SK-MEL-5 (cell line): Measurements from ENCODE around the gene F2R. TPM values are rescaled to one million over a fixed set of nuclear protein-coding genes. Genes with fewer than 3 reads are reported as not detected.
A peak's percentile ranks its signal among the peaks of the same experiment; 100 is the strongest.
"Not testable (repeated sequence)": the region's sequence is repeated elsewhere in the genome, so short reads cannot be mapped to it uniquely, and the experiment has no call there.

ENCODE experiments used
- DNase-seq: peaks from one replicate; pipeline ENCODE4 v3.0.0-alpha.2; 2016; ENCODE audit warnings: low read depth, low spot score
- in situ Hi-C: cut with HindIII; loops from 2 replicates; pipeline ENCODE4 v1.10.0; 2016; ENCODE audit warnings: low sequenced_read_pairs, high pct_unique_total_duplicates, low pct_unique_long_range_greater_than_20kb
- polyA plus RNA-seq, 2 experiments: library from polyadenylated mRNA; depleted of rRNA; stranded (reverse); fragments of >200 nt; gene quantifications; 2 replicates each; pipeline ENCODE4 v1.2.3, GENCODE V29; 2015
- total RNA-seq: library from RNA; depleted of rRNA; stranded (reverse); fragments of >200 nt; shearing (Covaris generic); gene quantifications from 2 replicates; pipeline ENCODE4 v1.2.3, GENCODE V29; 2014; rRNA removed

Gene F2R
- 6.2 and 7.0 TPM in 2 replicates for total RNA-seq
- polyA plus RNA-seq (2015; cell fraction: cytosol; rRNA removed): 9.5 and 11.7 TPM in 2 replicates
- polyA plus RNA-seq (2015; cell fraction: nucleus; rRNA removed): 1.0 and 3.0 TPM in 2 replicates

DNA sequence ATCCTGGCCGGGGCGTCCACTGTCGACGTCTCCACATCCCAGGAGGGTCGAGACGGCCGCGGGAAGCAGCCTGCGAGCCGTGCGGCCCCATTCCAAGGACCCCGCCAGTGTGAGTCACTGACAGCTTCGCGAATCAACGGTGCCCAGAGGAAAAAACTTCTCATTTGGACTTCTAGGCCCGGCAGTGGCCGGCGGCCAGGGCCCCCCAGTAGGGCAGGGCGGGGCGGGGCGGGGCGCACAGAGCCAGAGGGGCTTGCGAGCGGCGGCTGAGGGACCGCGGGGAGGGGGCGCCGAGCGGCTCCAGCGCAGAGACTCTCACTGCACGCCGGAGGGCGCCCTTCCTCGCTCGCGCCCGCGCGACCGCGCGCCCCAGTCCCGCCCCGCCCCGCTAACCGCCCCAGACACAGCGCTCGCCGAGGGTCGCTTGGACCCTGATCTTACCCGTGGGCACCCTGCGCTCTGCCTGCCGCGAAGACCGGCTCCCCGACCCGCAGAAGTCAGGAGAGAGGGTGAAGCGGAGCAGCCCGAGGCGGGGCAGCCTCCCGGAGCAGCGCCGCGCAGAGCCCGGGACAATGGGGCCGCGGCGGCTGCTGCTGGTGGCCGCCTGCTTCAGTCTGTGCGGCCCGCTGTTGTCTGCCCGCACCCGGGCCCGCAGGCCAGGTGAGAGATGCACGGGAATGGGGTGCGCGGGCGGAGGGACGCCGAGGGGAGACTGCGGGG, at the start of gene F2R:
TSS of gene F2R (plus strand) at position 391 of the 720 bp plus-strand sequence. CDS start at position 573, 182 bp downstream.
- in situ Hi-C loops: no loop called here
- peak; percentile 44 for DNase-seq

GRCh38 chr5:76667495-76667894, 48.4 kb upstream of the F2R start:
- DNase-seq: no peak
- in situ Hi-C loops: no loop called here

- DNase-seq: no peak
Observed at GRCh38 chr5:76669245-76669644, 46.7 kb upstream of the F2R start.

DNA sequence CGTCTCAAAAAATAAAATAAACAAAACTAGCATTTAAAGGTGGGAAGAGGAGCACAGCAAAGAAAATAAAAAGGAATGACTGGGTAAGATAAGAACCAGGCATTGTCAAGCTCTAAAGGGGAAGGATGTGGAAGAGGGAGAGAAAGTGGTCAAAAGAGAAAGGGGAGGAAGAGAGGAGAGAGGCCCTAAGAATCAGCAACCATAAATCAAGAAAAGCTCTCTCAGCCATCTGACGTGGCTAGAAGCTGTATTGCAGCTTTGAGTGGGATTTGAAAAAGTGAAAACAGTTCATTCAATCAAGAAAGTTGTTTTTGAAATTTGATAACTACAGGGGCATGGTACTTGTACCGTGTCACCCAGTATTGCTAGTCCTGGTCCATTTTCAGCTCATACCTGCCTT, 45.4 kb upstream of the F2R start:
- in situ Hi-C loops: no loop called here
- no peak for DNase-seq

More at GRCh38 chr5:76669245-76669644, 46.7 kb upstream of the F2R start:
- in situ Hi-C loops: no loop called here

- DNase-seq: no peak
- in situ Hi-C loops: no loop called here
Observed at GRCh38 chr5:76672242-76672641, 43.7 kb upstream of the F2R start.

DNA sequence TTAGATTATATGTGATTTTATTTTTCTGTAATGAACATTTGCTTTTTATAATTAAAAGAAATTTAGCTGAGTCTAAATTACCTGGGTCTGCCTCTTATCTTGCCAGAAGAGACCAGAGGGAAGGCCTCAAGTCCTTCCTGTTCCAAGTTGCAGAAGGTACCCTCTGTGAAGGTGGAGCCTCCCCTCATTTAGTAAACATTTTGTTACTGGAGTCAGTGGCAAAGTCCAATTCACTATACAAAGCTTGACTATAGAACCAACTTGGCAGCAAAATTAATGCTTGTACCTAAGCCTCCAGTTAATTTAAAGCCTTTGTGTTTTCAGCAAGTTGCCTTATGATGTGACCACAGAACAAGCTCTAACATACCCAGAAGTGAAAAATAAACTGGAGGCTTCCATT, 42.8 kb upstream of the F2R start:
- in situ Hi-C loops: no loop called here
- DNase-seq: no peak

DNA sequence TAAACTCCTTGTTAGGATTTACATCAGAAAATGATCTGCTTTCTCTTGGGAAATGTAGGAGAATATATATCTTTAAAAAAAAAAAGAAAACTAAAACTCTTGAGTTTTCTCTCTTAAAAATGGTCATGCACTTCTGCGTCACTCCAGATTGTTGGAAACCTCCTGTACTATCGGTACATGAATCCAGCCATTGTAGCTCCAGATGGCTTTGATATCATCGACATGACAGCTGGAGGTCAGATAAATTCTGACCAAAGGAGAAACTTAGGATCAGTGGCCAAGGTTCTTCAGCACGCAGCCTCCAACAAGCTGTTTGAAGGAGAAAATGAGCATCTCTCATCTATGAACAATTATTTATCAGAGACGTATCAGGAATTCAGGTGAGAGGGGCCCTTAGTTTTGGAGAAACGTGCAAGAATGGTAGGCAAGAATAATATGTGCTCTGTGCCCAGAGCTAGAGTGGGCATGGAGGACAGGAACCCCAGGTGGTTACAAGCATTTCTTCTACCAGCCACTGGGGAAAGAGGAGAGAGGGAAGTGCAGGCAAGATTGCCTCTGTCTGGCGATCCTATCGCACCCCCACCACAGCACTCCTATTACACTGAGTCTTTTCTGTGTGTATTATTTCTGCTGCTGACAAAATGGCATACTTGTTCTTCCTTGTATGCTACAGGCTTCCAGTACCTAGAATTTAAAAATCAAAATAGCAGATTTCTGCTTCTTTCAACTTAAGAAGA, 41.4 kb upstream of the F2R start:
- peak; percentile 7 for DNase-seq
- in situ Hi-C loops: no loop called here

DNA sequence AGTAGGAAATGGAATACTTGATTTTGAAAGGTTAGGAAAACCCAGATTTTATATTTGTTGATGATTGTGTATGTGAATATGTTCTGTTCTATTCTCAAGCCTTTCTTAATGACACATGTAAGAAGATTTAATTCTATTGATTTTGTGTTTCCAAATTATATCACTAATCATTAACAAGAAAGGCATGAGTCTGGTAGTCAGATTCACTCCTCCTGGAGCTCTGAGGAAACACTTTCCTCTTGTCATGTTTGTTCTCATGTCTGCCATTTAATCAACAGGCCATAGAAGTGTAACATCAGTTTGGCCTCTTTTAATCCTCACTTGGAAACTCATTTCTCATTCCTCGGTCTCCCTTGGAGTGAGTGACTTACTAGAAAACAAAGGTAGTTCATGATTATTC, 40.6 kb upstream of the F2R start:
- no peak for DNase-seq
- in situ Hi-C loops: no loop called here

GRCh38 chr5:76677849-76678472, 38.0 kb upstream of the F2R start:
- DNase-seq: peak; percentile 59
- in situ Hi-C loops: no loop called here

DNA sequence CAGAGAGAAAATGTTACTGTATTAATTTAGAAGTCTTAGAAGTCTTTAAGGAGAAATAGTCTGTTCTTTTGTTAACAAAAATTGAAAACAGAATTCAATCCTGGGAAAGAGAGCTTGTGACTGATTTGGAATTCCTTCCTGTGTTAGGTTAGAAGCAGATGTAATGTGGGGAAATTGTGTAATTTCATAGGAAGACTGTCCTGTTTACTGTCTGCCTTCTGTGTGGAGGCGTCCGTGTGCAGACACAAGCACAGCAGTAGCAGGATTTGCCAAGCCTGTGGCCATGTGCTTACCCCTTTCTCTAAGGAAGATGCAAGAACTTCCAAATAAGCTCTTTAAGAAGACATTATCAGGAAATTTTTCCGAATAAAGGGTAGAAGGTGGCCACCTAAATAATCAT, 36.7 kb upstream of the F2R start:
- no peak for DNase-seq
- in situ Hi-C loops: no loop called here

- in situ Hi-C loops: not testable (repeated sequence)
Observed at GRCh38 chr5:76680826-76681225, 35.1 kb upstream of the F2R start.

GRCh38 chr5:76681287-76681686, 34.6 kb upstream of the F2R start:
- no peak for DNase-seq
- in situ Hi-C loops: no loop called here

More at GRCh38 chr5:76680826-76681225, 35.1 kb upstream of the F2R start:
- not testable (repeated sequence) for DNase-seq

- DNase-seq: no peak
- in situ Hi-C loops: no loop called here
Observed at GRCh38 chr5:76682387-76682786, 33.5 kb upstream of the F2R start.

DNA sequence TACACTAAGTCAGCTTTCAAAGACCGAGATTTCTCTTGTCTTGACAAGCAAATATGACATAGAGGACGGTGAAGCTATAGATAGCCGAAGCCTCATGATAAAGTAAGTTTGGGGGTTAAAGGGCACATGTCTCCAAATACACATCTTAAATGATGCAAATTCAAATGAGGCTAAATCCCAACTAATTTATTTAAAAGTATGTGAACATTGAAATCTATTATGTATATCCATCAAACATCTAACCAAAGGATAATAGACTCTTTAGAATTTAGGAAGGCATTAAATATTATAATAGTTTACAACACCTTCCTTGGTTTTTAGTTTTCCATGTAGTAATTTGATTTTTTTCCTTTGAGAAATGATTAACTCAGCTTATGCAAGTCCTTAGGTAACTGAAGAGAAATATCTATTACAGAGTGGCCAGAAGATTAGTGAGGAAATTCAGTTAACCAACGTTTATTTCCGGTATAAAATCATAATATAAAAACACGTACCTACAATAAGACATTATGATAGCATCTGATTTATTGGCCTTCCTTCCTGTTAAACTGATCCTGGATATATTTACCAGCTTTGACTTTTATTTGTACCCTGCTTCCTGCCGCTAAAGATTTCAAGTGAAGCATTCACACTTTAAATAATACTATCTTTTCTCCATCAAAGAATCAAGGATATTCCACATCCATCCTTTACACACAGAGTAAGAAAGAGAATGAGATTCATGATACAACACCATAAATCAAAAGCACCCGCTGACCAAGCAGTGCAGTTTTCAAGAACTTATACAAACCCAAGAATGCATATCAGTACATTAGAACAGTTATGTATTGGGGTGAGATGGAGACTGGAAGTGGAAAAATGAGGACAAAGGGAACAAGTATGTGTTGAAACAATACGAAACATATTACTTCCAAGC, 31.9 kb upstream of the F2R start:
- in situ Hi-C loops: no loop called here
- DNase-seq: no peak

DNA sequence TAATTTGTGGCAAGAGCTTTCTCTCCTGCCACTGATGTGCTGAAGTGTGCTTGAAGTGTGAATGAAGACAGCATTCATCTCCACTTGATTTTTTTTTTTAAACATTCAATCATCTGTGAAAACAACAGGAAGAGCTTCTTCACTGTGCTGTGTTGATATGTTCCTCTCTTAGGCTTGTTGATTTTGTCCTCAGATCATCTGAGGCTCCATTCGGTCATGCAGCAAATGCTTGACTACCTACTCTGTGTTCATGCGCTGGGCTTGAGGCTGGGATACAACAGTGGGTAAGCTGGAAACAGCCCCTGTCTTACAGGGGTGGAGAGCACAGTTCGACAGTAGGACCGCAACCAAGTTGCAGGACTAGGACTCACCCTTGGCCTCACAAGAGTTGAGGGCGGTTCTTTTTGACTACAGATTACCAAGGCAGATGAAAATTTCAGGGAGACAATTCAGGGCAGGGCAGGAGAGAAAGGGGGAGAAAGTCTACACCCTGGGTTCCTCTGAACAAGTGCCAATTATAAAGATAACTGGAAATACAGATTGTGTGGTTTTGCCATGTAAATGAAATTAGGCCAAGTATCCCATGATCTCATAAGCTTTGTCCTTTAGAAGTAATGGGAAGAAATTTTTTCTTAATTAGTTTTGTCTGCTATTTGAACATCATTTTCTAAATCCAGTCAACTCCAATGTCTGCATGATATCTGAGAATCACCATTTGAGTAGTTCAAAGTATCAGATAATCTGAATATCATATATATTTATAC, 31.0 kb upstream of the F2R start:
- in situ Hi-C loops: no loop called here
- no peak for DNase-seq

- no peak for DNase-seq
- in situ Hi-C loops: no loop called here
Observed at GRCh38 chr5:76685704-76686103, 30.2 kb upstream of the F2R start.

- in situ Hi-C loops: no loop called here
Observed at GRCh38 chr5:76688212-76688611, 27.7 kb upstream of the F2R start.

More at GRCh38 chr5:76688212-76688611, 27.7 kb upstream of the F2R start:
- DNase-seq: no peak
